GM21515 (cell line): Measurements from ENCODE around the gene TTC23L.
"Not testable (repeated sequence)": the region's sequence is repeated elsewhere in the genome, so short reads cannot be mapped to it uniquely, and the experiment has no call there.

ENCODE experiments used
- ATAC-seq: cut with Tn5 transposase; IDR thresholded peaks from one replicate; pipeline ENCODE4 v1.9.1; 2021; ENCODE audit not compliant: unreplicated experiment

TTC23L gene

GRCh38 chr5:34838785-34839714 is at the start of gene TTC23L:
Gene TTC23L (plus strand): TSS chr5:34839164. CDS start chr5:34840672, 1,508 bp downstream.
- ATAC-seq: peak; percentile 97

GRCh38 chr5:34789639-34790038 is 49.3 kb upstream of the TTC23L start:
- no peak for ATAC-seq

GRCh38 chr5:34790069-34790468 is 48.9 kb upstream of the TTC23L start:
- ATAC-seq: no peak

- ATAC-seq: no peak
Measured at GRCh38 chr5:34791761-34792244, 47.2 kb upstream of the TTC23L start.

- ATAC-seq: no peak
Measured at GRCh38 chr5:34802834-34803563, 36.0 kb upstream of the TTC23L start.

GRCh38 chr5:34803974-34804732 is 34.8 kb upstream of the TTC23L start:
- ATAC-seq: no peak

GRCh38 chr5:34804913-34805312 is 34.1 kb upstream of the TTC23L start:
- no peak for ATAC-seq

- ATAC-seq: no peak
Measured at GRCh38 chr5:34806532-34806931, 32.4 kb upstream of the TTC23L start.

GRCh38 chr5:34811706-34812105 is 27.3 kb upstream of the TTC23L start:
- ATAC-seq: no peak

GRCh38 chr5:34813509-34813908 is 25.5 kb upstream of the TTC23L start:
- no peak for ATAC-seq

- ATAC-seq: no peak
Measured at GRCh38 chr5:34817558-34818351, 21.2 kb upstream of the TTC23L start.

- no peak for ATAC-seq
Measured at GRCh38 chr5:34818717-34819116, 20.2 kb upstream of the TTC23L start.

GRCh38 chr5:34820593-34820992 is 18.4 kb upstream of the TTC23L start:
- ATAC-seq: no peak

- no peak for ATAC-seq
Measured at GRCh38 chr5:34822956-34823715, 15.8 kb upstream of the TTC23L start.

- ATAC-seq: no peak
Measured at GRCh38 chr5:34826347-34826746, 12.6 kb upstream of the TTC23L start.

GRCh38 chr5:34827588-34828506 is 11.1 kb upstream of the TTC23L start:
- ATAC-seq: no peak

GRCh38 chr5:34830827-34831226 is 8.1 kb upstream of the TTC23L start:
- ATAC-seq: not testable (repeated sequence)

GRCh38 chr5:34831303-34831702 is 7.7 kb upstream of the TTC23L start:
- no peak for ATAC-seq

- no peak for ATAC-seq
Measured at GRCh38 chr5:34832568-34832967, 6.4 kb upstream of the TTC23L start.
